Smooth muscle cell of the umbilical artery (primary cell): ENCODE measurements around the gene TRIM8. TPM values are rescaled to one million over a fixed set of nuclear protein-coding genes. Genes with fewer than 3 reads are reported as not detected.

Experiments
- total RNA-seq: library from RNA; depleted of rRNA; stranded (reverse); fragments of >200 nt; gene quantifications from 2 replicates; pipeline ENCODE4 v1.2.3, GENCODE V29; 2014

Gene TRIM8
- total RNA-seq, result 86.4 and 135 TPM in 2 replicates

GRCh38 chr10:102644066-102644645, at the start of gene TRIM8:
Gene TRIM8, plus strand, starts transcription at chr10:102644479. Its CDS starts 139 bp downstream, at chr10:102644618.

Other genes with a start within 250 kb of the TRIM8 start
- gene NFKB2, start 248.8 kb upstream of the TRIM8 start, total RNA-seq, result 30.6 and 51.0 TPM in 2 replicates
- gene PSD, start 225.7 kb upstream of the TRIM8 start, total RNA-seq, result 2.4 and 12.2 TPM in 2 replicates
- gene FBXL15, start 223.6 kb upstream of the TRIM8 start, total RNA-seq, result 7.7 TPM in 2 replicates
- gene CUEDC2, start 211.9 kb upstream of the TRIM8 start, total RNA-seq, result 36.8 and 49.1 TPM in 2 replicates
- not detected in 2 replicates for gene C10orf95, start 192.9 kb upstream of the TRIM8 start, total RNA-seq
- gene ACTR1A, start 141.8 kb upstream of the TRIM8 start, total RNA-seq, result 115 and 181 TPM in 2 replicates
- gene SUFU, start 140.5 kb upstream of the TRIM8 start, total RNA-seq, result 4.5 and 8.2 TPM in 2 replicates
- gene ARL3, start 69.9 kb downstream of the TRIM8 start, total RNA-seq, result 6.0 and 8.6 TPM in 2 replicates
- 2.4 and 6.4 TPM in 2 replicates for gene SFXN2, start 70.2 kb downstream of the TRIM8 start, total RNA-seq
- gene WBP1L, start 99.5 kb downstream of the TRIM8 start, total RNA-seq, result 51.3 and 78.7 TPM in 2 replicates
- not detected in 2 replicates for gene CYP17A1, start 192.9 kb downstream of the TRIM8 start, total RNA-seq
- 16.1 and 26.7 TPM in 2 replicates for gene BORCS7, start 209.8 kb downstream of the TRIM8 start, total RNA-seq
- 3.9 and 5.3 TPM in 2 replicates for gene AS3MT, start 225.0 kb downstream of the TRIM8 start, total RNA-seq